ENCODE measurements around the gene DUS1L. TPM values are rescaled to one million over a fixed set of nuclear protein-coding genes. Genes with fewer than 3 reads are reported as not detected.
A peak's percentile ranks its signal among the peaks of the same experiment; 100 is the strongest.

The DUS1L gene
- polyA plus RNA-seq, 3 donors from 2014 or later, result 61.7 to 85.3 (median 82.5) TPM

DNA sequence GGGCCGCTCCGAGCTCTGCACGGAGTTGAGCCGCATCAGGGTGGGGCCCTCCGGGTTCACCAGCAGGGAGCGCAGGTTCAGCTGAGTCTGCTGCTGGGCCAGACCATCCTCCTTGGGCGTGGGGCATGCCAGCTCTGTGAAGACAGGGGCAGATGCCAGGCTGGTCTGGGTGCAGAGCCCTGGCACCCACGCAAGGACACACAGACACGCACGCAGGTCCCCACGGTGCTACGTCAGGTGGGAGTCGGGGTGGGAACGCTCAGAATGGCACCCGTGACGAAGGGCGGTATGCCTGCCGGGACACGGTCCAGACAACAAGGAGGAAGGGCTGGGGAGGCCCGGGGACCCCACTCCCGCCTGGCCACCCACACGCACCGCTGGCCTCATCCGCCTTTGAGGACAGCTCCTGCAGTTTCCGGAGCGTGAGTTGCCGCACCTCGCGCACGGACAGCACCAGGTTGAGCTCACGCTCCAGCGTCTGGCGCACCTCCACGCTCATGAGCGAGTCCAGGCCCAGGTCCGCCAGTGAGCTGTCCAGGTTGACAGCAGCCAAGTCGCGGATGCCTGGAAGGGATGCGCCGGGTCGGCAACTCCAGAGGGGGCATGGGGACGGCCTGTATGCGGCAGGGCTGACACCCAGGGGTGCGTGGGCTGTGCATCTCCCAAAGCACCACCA lies 15.3 kb upstream of the DUS1L start:
- Mint-ChIP-seq H3K4me1 (no peaks in the 10 kb centered on the region), H3K9me3 (no peaks in the 10 kb centered on the region), H3K4me3 (no peak overlapping the region), H3K27ac (no peak overlapping the region), H3K36me3 (peaks cover 0 to 4% (median 3%) of the 10 kb centered on the region in 3 donors), H3K27me3 (ENCODE audit: low read depth in 3 of 3) (no peaks in the 10 kb centered on the region)
- DNase-seq, result no peak

GRCh38 chr17:82080048-82080788 lies 14.6 kb upstream of the DUS1L start:
- H3K27ac Mint-ChIP-seq, result no peak overlapping the region

DNA sequence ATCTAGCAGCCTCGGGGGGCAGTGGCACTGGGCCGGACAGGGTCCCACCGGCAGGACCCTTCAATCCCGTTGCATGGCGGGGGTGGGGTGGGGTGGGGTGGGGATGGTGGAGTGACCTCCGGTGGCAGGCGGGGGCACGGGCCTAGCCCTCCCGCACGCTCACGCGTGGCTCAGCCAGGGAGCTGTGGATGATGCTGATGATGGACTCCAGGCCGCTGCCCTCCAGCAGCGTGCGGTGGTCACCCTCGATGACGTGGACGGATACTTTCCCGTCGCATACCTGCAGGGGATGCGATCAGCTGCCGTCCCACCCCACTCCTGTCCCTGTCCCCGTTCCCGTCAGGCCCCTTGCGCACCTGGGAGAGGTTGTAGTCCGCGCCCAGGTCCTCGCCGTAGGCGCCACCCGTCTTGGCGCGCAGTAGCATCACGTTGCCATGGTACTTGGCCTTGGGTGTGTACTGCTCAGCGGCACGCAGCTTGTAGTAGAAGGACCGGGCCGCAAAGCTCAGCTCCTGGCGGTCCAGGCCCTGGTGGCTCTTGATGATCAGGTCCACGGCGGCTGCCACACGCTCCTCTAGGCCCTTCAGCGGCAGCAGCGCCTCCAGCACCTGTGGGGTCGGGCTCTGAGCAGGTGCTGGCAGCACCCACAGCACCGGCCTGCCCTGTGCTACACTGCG lies 13.5 kb upstream of the DUS1L start:
- no peaks in the 10 kb centered on the region for H3K9me3 Mint-ChIP-seq
- no peak for DNase-seq
- H3K4me1 Mint-ChIP-seq, result no peaks in the 10 kb centered on the region
- H3K27me3 Mint-ChIP-seq (ENCODE audit: low read depth in 3 of 3), result no peaks in the 10 kb centered on the region
- H3K4me3 Mint-ChIP-seq, result no peak overlapping the region
- H3K36me3 Mint-ChIP-seq, result peaks cover 0 to 4% (median 3%) of the 10 kb centered on the region in 3 donors
- H3K27ac Mint-ChIP-seq, result no peak overlapping the region

More at GRCh38 chr17:82080048-82080788, 14.6 kb upstream of the DUS1L start:
- H3K27me3 Mint-ChIP-seq (ENCODE audit: low read depth in 3 of 3), result no peaks in the 10 kb centered on the region
- H3K4me3 Mint-ChIP-seq, result no peak overlapping the region
- no peak for DNase-seq
- no peaks in the 10 kb centered on the region for H3K4me1 Mint-ChIP-seq
- peaks cover 0 to 4% (median 3%) of the 10 kb centered on the region in 3 donors for H3K36me3 Mint-ChIP-seq
- H3K9me3 Mint-ChIP-seq, result no peaks in the 10 kb centered on the region

- no peaks in the 10 kb centered on the region for H3K27me3 Mint-ChIP-seq (ENCODE audit: low read depth in 3 of 3)
Observed at GRCh38 chr17:82078433-82078832, 12.8 kb upstream of the DUS1L start.

GRCh38 chr17:82077617-82078358 lies 12.2 kb upstream of the DUS1L start:
- Mint-ChIP-seq H3K27ac (no peak overlapping the region), H3K4me1 (no peaks in the 10 kb centered on the region), H3K9me3 (no peaks in the 10 kb centered on the region), H3K36me3 (peaks cover 0 to 4% (median 3%) of the 10 kb centered on the region in 3 donors), H3K27me3 (ENCODE audit: low read depth in 3 of 3) (peaks cover 0 to 2% (median 2%) of the 10 kb centered on the region in 3 donors), H3K4me3 (no peak overlapping the region)
- DNase-seq, result no peak

More at GRCh38 chr17:82078433-82078832, 12.8 kb upstream of the DUS1L start:
- Mint-ChIP-seq H3K27ac (no peak overlapping the region), H3K36me3 (peaks cover 0 to 4% (median 3%) of the 10 kb centered on the region in 3 donors), H3K4me3 (no peak overlapping the region), H3K9me3 (no peaks in the 10 kb centered on the region), H3K4me1 (no peaks in the 10 kb centered on the region)
- DNase-seq, result no peak

DNA sequence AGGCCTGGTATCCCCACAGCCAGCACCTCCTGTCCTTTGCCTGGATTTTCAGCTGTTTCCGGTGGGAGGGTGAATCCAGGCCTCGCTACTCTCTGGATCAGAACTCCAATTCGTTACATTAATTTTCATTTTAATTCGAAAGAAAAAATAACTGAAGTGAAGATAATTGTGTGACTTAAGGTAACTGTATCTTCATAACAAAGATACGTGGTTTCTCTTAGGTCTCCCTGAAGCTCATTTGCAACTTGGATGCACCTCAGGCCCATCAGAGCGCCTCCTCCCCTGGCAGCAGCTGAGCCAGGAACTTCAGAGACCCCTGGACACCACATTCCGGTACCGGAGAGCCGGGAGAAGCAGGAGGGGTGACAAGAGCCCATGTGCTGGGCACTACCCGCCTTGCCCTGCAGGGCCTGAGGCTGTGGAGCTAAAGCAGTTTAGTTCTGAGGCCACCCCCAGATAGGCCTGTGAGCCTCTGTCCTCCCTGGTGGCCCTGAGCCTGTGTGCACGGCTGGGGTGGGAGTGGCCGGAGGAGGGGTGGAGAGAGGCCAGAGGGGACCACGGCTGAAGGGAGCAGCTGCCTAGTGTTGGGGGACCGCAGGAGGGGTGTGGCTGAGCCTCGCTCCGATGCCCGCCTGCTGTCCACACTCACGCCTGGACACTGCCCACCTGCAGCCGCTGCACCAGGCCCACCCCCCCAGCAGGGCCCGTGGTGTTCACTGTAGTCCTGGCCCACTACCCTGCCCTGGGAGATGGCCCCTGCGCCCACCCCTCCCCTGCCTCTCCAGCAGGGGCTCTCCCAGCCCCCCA lies 11.4 kb upstream of the DUS1L start:
- Mint-ChIP-seq H3K4me3 (no peak overlapping the region), H3K27ac (no peak overlapping the region), H3K36me3 (peaks cover 0 to 4% (median 3%) of the 10 kb centered on the region in 3 donors), H3K9me3 (no peaks in the 10 kb centered on the region), H3K27me3 (ENCODE audit: low read depth in 3 of 3) (peaks cover 0 to 2% (median 2%) of the 10 kb centered on the region in 3 donors), H3K4me1 (no peaks in the 10 kb centered on the region)
- no peak for DNase-seq

GRCh38 chr17:82076018-82076784 lies 10.6 kb upstream of the DUS1L start:
- H3K27ac Mint-ChIP-seq, result no peak overlapping the region
- peaks cover 0 to 2% (median 2%) of the 10 kb centered on the region in 3 donors for H3K27me3 Mint-ChIP-seq (ENCODE audit: low read depth in 3 of 3)
- H3K9me3 Mint-ChIP-seq, result no peaks in the 10 kb centered on the region
- H3K4me3 Mint-ChIP-seq, result no peak overlapping the region
- no peak for DNase-seq
- no peaks in the 10 kb centered on the region for H3K4me1 Mint-ChIP-seq
- peaks cover 0 to 4% (median 3%) of the 10 kb centered on the region in 3 donors for H3K36me3 Mint-ChIP-seq

DNA sequence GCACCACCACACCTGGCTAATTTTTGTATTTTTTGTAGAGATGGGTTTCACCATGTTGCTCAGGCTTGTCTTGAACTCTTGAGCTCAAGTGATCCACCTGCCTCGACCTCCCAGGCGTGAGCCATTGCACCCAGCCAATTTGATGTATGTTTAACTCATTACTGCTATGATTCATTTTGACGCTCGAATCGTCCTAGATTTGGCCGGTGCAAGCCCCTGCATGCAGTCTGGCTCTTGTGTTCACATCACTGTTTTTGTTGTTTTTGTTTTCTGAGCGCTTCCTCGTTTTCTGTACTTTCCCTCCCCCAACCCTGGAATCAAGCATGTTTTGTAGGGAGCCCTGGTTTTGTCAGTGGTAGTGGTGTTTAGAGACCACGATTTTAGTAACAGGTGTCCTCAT lies 7.8 kb upstream of the DUS1L start:
- peaks cover 0 to 2% (median 2%) of the 10 kb centered on the region in 3 donors for H3K27me3 Mint-ChIP-seq (ENCODE audit: low read depth in 3 of 3)
- H3K9me3 Mint-ChIP-seq, result no peaks in the 10 kb centered on the region
- no peak for DNase-seq
- peaks cover 0 to 4% (median 3%) of the 10 kb centered on the region in 3 donors for H3K36me3 Mint-ChIP-seq
- H3K4me3 Mint-ChIP-seq, result no peak overlapping the region
- H3K4me1 Mint-ChIP-seq, result no peaks in the 10 kb centered on the region
- no peak overlapping the region for H3K27ac Mint-ChIP-seq

DNA sequence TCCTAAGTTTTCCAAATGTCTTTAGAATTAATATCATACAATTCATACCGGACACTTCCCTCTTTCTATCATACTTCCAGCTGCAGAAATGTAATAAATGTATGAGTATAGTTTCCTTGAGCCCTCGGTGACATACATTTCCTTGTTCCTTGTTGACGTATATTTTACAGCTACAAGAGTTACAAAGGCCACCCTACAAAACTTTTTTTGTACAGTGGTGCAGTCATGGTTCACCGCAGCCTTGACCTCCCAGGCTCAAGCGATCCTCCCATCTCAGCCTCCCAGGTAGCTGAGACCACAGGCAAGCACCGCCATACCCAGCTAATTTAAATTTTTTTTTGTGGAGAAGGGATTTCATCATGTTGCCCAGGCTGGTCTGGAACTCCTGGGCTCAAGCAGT lies 7.2 kb upstream of the DUS1L start:
- no peak for DNase-seq
- H3K36me3 Mint-ChIP-seq, result no peaks in the 10 kb centered on the region
- H3K27me3 Mint-ChIP-seq (ENCODE audit: low read depth in 3 of 3), result peaks cover 0 to 2% (median 2%) of the 10 kb centered on the region in 3 donors
- no peaks in the 10 kb centered on the region for H3K9me3 Mint-ChIP-seq
- no peak overlapping the region for H3K27ac Mint-ChIP-seq
- no peaks in the 10 kb centered on the region for H3K4me1 Mint-ChIP-seq
- H3K4me3 Mint-ChIP-seq, result no peak overlapping the region

DNA sequence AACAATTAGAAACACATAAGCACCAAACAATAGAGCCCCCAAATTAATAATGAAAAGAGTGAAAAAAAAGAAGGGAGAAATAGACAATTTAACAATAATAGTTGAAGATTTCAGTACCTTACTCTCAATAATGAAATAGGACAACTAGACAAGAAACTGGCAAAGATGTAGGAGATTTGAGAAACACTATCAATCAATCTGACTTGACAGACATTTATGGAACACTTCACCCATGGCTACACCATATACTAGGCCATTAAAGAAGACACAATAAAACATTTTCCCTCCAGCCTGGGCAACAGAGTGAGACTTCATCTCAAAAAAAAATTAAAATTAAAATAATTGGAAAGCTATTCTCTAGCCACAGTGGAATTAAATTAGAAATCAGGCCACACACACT lies 5.0 kb upstream of the DUS1L start:
- Mint-ChIP-seq H3K36me3 (no peaks in the 10 kb centered on the region), H3K4me3 (no peak overlapping the region), H3K27me3 (ENCODE audit: low read depth in 3 of 3) (peaks cover 4 to 9% (median 5%) of the 10 kb centered on the region in 3 donors), H3K9me3 (no peaks in the 10 kb centered on the region), H3K4me1 (peaks cover 6 to 12% of the 10 kb centered on the region in 2 donors), H3K27ac (no peak overlapping the region)
- no peak for DNase-seq

GRCh38 chr17:82065193-82065637 lies 389 bp downstream of the DUS1L start:
- DNase-seq, result no peak
- Mint-ChIP-seq H3K27me3 (ENCODE audit: low read depth in 3 of 3) (peaks cover 4 to 10% (median 5%) of the 10 kb centered on the region in 3 donors), H3K4me1 (peaks cover 6 to 19% of the 10 kb centered on the region in 2 donors), H3K27ac (peak overlapping the region in 2 of 6 donors; percentile 36 to 64), H3K9me3 (no peaks in the 10 kb centered on the region), H3K36me3 (no peaks in the 10 kb centered on the region), H3K4me3 (peak overlapping the region; percentile 43 to 74 (median 59))

Data from immature natural killer cell (primary cell).